ENCODE data around the gene CRYGC.

DNA sequence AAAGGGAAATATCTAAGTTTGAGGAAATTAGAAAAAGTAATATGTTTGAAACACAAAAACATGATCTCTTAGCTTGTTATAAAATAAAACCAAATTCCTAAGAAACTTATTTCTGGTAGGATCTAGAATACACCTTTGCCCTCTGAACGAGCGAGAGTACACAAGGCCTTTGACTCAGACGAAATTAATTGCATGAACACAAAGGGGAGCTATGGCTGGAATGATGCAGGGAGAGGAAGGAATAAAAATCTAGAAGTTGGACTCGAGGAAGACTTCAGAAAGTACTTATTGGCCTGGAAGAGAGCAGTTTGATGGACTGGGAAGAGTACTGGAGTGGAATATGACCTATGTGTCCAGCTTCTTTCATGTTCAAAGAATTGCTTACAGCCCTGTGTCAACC is 4.4 kb downstream of the CRYGC start:
- TF ChIP-seq CTCF (IDR thresholded peaks at IDR 0.05; ENCODE audit: poor library complexity) (no peak), EZH2 (IDR thresholded peaks at IDR 0.05; ENCODE audit: borderline replicate concordance) (no peak)
